Stimulated activated naive CD8-positive, alpha-beta T cell treated with anti-CD3 and anti-CD28 coated beads, Interleukin-15, Interleukin-2, amounts not matched to agents 100 U/mL and 50 U/mL, for 24 hours (primary cell): ENCODE measurements around the gene CLIC6.

Source experiments
- ATAC-seq: fragments of 150-1000 bp; cut with Tn5 transposase; one replicate; pipeline ENCODE4 v1.10.0; 2021
- DNase-seq: peaks from one replicate; pipeline ENCODE4 v3.0.0; 2021

Gene CLIC6

DNA sequence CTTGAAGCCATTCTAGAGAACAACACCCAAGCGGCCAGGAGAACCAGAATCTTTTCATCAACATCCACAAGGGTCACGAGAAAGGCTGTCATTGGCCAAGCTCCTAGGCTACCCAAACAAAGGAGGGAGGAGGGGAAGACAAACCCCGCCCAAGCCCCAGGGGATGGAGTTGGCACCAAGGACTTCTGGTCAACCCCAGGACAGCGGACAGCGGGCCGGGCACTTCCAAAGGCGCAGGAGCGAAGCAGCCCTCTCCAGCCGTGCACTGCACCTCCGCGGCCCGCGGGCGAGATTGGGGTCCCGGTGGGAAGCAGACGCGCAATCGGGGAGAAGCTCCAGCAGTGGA is at the start of gene CLIC6:
TSS of gene CLIC6 (plus strand) at position 192 of the 346 bp plus-strand sequence. CDS start 395 bp downstream, outside the sequence.
- DNase-seq (no peak), ATAC-seq (no peak)

DNA sequence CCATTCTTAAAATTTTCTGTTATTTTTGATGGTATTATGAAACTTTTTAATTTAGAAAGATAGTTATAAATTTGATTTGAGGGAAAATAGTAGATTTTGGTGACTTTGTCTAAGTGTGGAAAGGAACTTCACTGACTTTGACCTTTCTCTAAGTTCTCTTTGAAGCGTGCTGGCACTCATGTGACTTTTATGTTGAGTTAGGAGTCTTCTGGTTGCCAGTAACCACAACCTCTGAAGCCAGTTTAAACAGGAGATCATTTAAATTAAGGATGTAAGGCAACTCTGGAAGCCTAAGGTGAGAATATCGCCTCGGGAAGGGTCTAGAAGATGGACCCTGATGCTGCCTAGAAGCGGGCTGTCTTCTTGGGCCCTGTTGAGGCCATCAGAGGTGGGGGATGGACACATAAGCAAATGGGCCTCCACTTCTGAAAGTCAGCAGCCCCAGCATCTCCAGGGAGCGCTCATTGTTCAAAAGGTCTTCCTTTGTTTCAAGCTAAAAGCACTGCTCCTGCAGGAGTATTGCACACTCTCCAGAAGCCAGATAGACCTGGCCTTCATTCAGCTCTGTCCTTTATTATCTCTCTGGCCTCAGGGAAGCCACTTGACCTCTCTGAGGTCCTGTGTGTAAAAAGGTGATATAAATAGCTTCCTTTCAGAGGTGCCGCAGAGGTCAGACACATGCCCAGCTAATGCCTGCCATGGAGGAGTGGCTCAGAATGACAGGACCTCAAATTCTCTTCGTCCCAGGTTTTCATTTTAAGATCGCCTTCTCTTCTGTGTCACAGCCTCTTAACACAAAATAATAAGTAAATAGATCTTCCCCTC is 48.7 kb upstream of the CLIC6 start:
- ATAC-seq, result no peak
- DNase-seq, result no peak

DNA sequence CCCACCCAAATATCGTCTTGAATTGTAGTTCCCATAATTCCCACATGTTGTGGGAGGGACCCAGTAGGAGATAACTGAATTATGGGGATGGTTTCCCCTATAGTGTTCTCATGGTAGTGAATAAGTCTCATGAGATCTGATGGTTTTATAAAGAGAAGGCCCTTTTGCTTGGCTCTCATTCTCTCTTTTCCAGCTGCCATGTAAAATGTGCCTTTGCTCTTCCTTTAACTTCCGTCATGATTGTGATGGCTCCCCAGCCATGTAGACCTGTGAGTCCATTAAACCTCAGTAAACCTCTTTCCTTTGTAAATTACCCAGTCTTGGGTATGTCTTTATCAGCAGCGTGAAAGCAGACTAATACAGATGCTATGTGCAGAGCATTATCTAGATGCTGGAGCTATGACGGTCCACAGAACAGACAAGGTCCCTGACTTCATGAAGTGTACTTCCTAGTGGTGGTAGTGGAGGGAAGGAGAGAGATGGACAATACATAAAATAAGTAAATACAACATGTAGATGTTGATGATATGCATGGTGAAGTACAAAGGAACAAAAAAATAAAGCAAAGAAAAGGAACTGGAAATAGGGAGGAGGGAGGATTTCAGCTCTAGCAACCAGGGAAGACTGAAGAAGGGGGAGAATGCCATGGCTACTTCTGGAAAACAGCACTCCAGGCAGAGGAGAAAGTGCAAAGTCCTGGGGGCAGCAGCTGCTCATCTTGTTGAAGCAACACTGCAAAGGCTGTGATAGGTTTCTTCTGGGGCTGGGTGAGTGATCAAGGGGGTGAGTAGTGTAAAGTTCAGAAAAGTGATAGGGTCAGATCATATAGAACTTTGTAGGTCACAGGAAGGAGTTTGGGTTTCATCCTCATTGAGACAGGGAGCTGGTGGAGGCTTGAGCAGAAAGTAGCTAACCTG is 47.1 kb upstream of the CLIC6 start:
- DNase-seq, result no peak
- ATAC-seq, result no peak

DNA sequence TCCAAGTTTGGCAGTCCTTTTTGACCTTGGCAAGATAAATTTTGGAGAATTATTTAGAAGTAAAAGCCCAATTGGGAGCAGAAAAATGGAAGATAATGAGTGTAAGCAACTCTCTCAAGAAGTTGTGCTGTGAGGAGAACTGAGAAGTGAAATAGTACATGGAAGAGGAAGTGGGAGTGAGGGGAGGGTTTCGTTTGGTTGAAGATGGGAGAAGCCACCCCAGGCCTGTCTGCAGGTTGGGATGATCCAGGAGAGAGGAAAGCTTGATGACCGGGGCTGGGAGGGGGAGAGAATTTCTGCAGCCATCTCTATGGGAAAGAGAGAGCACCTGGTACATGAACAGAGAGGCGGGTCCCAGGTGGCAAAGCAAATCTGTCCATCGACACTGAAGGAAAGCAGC is 45.3 kb upstream of the CLIC6 start:
- DNase-seq, result no peak
- no peak for ATAC-seq

DNA sequence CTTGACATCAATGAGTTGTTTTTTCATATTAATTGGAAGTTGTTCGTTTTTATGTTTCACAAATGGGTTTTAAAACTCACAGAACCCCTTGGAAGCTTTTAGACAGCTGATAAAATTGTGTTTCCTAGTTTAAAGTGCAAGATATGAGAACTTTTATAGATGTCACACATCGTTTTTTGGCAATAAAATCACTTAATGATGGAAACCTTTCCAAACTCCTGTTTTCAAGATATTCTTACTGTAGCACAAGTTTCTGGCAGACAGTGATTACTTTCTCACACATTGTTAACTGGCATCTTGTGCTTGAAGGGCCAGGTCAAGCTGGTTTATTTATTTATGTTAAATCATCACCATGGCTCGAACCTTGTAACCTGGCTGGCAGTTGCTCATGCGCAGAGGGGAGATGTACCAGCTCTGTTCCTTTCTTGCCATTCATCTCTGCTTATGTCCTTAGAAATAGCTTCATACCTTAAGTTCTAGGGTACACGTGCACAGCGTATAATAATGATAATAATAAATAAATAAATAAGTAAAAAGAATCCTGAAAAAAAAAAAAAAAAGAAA is 43.7 kb upstream of the CLIC6 start:
- ATAC-seq, result no peak
- DNase-seq, result no peak

DNA sequence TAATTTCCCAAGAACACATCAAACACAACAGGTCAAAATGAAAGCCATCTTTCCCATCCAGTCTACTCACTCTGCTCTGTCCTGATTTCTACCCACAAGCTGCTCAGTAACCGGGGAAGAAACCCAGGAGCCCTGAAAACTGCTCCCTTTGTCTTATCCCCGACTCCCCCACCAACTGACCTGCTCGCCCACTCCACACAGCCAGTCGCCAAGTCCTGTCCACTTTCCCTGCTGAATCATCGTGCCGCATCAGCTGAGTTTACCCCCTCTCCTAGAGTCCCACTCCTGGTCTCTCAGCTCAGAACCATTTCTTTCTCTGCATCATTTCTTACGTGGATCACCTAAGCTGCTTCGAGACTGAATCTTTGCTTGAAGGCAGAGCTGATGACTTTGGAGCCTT is 42.7 kb upstream of the CLIC6 start:
- ATAC-seq, result no peak
- DNase-seq, result no peak

DNA sequence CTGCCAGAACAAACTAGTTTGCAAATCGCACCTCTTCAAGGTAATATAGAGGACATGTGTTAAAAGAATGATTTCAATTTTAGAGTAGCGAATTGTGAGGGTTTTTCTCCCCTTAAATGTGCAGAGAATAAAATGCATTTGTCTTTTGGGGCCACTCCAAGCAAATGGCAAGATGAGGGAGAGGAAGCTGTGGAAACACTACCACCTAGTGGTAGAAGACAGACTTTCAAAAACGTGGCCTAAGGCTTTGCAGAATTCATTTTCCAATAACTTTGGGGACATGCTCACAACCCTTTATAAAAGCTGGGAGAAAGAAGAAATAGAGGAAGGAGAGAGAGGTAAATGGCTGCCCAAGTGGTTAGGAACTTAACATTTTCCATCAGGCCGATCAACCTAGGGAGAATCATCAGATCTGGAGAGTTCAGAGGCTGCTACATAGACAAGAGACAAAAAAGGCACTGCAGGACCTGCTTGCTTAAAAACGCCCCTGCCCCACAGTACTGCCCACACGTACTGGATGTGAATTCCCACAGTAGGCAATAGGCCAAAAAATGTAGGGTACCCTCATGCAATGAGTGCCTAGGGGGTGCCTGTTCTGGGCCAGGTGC is 38.2 kb upstream of the CLIC6 start:
- ATAC-seq, result no peak

DNA sequence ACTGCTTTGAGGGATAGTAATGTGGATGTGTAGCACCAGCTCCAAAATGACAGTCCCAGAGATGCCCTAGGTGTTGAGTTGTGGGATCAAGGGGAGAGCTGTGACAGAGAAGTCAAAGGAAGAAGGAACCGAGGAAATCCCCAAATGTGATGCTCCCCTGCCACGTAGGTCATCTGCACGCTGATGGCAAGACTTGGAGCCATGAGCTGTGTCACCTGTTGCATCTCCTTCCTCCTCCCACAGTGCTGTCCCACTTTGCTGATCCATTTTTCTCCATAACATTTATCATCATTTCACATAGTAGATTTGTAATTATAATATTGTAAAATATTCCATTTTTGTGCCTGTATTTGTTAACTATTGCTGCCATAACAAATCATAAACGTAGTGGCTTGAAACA is 36.3 kb upstream of the CLIC6 start:
- DNase-seq, result no peak

More for the DNA sequence above, 38.2 kb upstream of the CLIC6 start:
- no peak for DNase-seq

DNA sequence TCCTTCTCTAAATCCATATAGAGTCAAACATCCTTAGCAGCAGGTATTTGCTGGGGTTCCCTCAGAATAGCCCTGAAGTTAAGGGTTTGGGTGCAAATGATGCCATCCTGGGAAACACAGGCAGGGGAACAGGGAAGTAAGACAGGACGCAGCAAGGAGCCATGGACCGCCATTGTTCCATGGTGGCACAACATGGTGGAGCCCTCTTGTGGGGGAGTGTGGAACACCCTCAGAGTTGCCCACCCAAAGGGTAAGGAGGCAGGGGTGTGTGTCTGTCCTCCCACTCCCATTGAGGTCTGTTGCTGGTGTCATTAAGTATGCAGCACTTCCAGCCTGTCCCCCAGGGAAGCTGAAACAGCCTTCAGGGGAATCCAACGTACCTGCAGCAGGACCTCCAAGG is 33.5 kb upstream of the CLIC6 start:
- ATAC-seq (no peak), DNase-seq (peak; percentile 33)

More for the DNA sequence above, 36.3 kb upstream of the CLIC6 start:
- ATAC-seq, result no peak

DNA sequence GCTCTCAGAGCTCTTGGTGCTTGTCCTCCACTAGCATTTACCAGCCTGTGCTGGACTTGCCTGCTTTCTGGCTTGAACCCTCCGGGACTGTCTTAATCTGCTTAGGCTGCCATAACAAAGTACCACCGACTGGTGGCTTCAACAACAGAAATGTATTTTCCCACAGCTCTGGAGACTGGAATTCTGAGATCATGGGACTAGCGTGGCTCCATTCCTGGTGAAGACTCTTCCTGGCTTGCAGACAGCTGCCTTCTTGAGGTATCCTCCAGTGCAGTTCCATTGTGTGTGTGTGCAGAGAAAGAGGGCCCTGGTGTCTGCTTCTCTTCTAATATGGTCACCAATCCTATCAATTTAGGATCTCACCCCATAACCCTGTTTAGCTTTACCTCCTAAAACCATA is 31.8 kb upstream of the CLIC6 start:
- DNase-seq (no peak), ATAC-seq (no peak)

DNA sequence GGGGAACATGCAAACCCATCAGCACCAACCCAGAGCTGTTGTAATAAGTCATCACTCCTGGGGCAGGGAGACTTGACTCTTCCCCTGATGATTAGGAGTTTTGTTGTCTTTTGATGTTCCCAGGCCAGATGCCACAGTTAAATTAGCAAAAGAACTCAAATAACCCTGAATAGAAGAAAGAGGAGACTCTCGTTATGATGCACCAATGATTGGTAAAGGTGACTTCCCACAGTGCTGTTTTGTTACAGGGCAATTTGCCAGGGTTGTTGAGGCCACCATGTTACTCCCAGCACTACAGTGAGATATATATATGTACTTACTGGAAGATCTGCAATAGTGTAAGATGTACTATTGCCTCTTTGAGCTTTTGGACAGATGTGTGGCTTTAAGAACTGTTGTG is 29.5 kb upstream of the CLIC6 start:
- DNase-seq (no peak), ATAC-seq (no peak)

DNA sequence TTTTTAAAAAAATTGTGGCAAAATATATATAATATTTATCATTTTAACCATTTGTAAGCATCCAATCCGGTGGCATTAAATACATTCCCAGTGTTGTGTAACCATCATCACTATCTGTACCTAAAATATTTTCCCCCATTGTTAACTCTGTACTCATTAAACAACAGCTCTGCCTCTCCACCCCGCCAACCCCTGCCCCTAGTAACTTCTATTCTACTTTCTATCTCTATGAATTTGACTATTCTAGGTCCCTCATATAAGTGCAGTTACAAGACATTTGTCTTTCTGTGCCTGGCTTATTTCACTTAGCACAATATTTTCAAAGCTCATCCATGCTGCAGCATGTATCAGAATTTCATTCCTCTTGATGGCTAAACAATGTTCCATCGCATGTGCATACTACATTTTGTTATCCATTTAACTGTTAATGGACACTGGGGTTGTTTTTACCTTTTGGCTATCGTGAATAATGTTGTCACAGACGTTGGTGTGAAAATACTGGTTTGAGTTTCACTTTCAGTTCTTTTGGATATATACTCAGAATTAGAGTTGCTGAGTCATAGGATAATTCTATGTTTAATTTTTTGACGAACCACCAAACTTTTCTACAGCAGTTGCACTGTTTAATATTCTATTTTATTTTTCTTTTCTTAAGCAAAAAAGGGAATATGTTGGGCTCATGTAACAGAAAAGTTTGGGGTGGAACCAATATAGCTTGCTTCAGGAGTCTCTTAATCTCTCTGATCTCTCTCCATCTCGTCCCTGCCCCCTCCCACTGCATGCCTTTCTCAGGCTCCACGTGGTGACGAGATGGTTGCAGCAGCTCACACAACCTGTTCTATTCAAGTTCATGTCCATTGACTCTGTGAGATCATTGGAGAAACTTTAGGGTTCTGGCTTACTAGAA is 28.7 kb upstream of the CLIC6 start:
- DNase-seq (peak; percentile 22), ATAC-seq (peak; percentile 60)

DNA sequence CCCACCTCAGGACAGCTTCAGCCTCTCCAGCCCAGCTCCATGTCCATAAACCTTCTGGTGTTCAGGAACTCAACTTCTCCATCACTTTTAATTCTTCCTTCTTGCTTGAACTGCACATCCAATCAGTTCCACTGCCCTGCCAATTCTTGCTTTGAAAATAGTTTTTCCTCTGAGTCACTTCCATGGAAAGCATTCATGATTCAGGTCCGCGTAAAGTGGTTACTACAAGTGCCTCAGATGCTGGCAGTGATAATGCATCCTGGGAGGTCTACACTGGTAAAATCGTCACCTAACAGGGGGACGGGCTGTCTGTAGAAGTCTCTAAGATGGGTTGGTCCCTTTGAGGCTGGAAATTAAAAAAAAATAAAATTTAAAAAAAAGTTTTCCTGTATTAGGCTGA is 27.9 kb upstream of the CLIC6 start:
- DNase-seq (no peak), ATAC-seq (peak; percentile 57)

DNA sequence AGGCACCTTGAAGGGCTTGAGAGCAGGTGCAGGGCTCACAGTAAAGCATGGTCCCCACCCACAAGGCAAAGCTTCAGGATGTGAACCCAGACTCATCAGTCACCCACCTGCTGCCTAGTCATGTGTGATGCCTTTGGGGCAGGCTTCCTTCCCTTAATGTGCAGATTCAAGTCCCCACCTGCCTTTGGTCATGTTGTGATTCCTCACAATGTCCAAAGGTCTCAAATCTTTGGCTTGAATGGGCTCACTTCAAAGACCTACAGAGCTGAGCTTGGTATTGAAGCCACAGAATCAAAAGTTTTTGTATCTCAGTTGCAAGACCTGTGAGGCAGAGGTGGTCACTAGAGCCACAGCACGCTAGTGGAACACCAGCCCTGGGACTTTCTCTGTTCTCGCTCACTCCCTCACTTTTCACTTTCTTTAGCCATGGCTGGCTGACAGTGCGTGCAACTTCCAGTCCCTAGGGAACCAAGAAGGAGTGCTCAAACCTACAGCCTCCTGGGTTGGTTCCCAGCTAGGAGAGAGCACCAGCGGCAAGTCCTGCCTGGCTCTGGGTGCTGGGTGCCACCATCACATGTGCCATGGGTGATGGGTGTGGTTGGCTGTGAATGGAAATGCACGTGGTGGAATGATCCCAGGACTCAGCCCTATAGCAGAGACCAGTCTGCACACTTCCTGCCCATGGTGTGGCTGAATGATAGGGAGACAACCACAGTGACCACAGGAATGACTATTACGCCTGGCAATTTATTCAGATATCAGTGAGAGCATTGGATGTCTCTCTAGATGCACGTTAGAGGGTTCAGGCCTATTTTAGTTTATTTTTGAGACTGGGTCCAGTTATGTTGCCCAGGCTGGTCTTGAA is 26.4 kb upstream of the CLIC6 start:
- DNase-seq, result no peak

DNA sequence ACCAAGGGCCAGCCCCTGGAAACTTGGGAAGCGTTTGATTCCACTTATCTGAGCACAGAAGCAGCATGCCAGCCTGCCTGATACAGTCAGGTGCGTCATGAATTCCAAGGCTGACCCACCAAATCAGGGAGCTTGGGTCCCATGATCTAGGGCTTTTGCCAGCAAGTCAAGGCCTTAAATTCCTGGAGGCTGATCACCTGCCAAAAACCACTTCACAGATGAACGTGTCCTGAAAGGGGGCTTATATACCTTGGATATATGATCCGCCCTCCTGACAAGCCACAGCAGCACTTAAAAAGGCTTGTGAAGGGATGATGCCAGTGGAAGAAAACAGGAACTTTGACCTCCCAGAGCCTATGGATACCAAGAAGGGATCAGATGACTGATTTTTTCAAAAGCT is 24.0 kb upstream of the CLIC6 start:
- ATAC-seq, result no peak
- no peak for DNase-seq

More for the DNA sequence above, 26.4 kb upstream of the CLIC6 start:
- ATAC-seq, result no peak

DNA sequence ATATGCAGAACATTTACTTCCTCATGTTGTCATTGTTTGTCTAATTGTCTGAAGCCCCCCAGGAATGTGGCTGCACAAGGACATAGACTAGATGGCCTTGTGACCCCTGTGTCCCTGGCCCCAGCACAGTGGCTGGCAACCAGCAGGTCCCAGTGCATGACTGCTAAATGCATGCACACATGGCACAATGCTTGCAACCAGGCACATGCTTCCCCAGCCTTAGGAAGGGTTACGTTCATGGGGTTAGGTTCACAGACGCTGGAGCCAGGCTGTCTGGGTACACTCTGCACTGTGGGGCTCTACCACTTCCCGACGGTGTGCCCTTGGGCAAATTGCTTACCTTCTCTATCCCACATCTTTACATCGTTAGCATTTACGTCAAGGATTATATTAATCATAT is 21.2 kb upstream of the CLIC6 start:
- DNase-seq, result no peak
- no peak for ATAC-seq

DNA sequence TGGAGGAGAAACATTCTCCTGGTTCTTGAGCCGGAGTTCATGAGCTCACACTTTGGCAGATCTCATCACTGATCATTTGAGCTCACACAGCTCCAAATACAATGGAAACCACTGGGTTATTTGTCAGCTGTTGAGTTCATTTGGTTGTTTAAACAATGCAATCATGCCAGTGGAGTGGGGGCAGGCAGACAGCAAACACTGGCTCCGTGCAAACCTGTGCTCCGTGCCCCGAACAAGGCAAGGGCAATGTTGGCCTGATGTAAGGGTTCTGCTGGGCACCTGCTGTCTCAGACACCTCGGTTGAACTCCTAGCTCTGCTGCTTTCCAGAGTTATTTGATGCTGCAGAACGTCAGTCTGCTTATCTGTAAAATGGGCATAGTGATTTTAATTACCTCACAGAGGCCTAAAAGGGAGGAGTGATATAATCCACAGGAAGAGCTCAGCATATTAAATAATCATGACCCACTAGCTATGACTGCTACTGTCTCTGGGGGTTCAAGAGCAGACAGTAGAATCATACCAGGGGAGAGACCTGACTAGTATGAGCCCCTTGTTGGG is 20.0 kb upstream of the CLIC6 start:
- DNase-seq, result no peak

DNA sequence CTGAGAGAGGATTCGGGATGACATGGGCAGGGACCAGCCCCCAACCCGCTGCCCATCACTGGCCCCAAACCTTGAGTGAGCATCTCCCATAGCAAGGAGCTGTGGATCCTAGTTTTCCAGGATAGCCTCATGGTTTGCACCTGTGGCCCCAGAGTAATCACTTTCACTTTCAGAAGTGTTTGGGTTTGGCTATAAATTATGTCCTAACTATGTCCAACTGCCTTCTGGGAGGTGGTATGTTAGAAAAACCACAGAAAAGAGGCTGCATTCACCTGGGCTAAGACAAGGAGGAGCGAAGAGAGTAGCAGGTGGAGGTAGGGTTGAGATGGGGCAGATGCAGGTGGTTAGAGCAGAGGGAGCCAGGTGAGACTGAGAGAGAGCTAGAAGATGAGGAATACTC is 19.4 kb upstream of the CLIC6 start:
- ATAC-seq (no peak), DNase-seq (no peak)

More for the DNA sequence above, 20.0 kb upstream of the CLIC6 start:
- no peak for ATAC-seq

DNA sequence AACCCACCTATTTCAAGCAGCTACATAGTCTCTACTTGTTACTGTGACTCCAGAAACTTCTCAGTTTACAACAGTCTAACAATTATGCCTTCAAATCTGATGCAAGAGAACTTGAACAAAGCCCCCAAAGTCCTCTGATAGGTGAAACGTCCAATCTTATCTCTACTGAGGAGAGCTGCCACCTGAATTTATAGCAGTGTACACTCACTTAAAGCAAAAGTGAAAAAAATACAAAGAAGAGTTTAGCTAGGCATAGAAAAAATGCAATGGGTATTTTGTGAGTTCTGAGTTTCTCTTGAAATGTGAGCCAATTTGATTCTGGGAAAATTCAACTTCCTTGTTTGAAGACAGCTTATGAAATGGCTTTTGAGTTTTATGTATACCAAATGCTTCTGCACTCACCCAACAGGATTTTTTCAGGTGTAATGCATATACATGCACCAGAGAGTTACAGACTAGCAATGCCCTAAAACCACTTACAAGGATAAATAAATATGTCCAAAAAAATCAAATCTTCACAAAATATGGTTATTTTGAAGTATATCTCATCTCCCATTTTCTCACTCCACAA is 17.8 kb upstream of the CLIC6 start:
- no peak for DNase-seq
- ATAC-seq, result no peak

DNA sequence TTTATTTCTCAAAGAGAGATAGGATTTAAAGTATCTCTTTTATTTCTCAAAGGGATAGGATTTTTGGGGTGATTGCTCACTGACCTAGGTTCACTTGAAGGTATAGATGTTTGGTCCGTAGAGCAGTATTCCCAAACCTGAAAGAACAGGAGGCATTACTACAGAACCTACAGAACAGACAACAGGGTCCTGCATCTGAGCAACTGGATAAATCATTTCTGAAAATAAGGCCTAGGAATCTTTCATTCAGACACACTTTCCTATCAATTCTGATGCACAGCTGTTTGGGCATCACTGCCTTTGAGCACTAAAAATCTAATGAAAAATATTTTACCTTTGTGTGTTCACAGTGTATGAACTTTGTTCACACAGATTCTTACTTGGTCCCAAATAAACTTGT is 17.2 kb upstream of the CLIC6 start:
- ATAC-seq (no peak), DNase-seq (no peak)
